ENCODE data around the gene DAP. TPM values are rescaled to one million over a fixed set of nuclear protein-coding genes. Genes with fewer than 3 reads are reported as not detected.
"Not testable (repeated sequence)": the region's sequence is repeated elsewhere in the genome, so short reads cannot be mapped to it uniquely, and the experiment has no call there.

The DAP gene
- total and polyA plus RNA-seq, 5 donors, result 43.2 to 77.0 (median 55.8) TPM

GRCh38 chr5:10669983-10670382, 91.1 kb downstream of the DAP start:
- H3K27ac ChIP-seq (ENCODE audit: low read length), result no peak overlapping the region
- 98% methylated on average over 1 of the region's 1 CpG for WGBS
- no peaks in the 10 kb centered on the region for H3K9me3 ChIP-seq (ENCODE audit: control insufficient read depth, low read length)
- no peak overlapping the region for H3K4me3 ChIP-seq (ENCODE audit: low read length)
- intact Hi-C loops (cut with DNase I), result no loop called here
- ATAC-seq (no peak), DNase-seq (no peak)
- no peaks in the 10 kb centered on the region for H3K27me3 ChIP-seq (ENCODE audit: control insufficient read depth, insufficient read depth)
- no peaks in the 10 kb centered on the region for H3K4me1 ChIP-seq (ENCODE audit: control insufficient read depth, insufficient read depth, low read length)

GRCh38 chr5:10668697-10669096, 92.3 kb downstream of the DAP start:
- Histone ChIP-seq H3K27ac (ENCODE audit: low read length) (no peak overlapping the region), H3K4me1 (ENCODE audit: control insufficient read depth, insufficient read depth, low read length) (no peaks in the 10 kb centered on the region)
- intact Hi-C loops (cut with DNase I), result no loop called here

DNA sequence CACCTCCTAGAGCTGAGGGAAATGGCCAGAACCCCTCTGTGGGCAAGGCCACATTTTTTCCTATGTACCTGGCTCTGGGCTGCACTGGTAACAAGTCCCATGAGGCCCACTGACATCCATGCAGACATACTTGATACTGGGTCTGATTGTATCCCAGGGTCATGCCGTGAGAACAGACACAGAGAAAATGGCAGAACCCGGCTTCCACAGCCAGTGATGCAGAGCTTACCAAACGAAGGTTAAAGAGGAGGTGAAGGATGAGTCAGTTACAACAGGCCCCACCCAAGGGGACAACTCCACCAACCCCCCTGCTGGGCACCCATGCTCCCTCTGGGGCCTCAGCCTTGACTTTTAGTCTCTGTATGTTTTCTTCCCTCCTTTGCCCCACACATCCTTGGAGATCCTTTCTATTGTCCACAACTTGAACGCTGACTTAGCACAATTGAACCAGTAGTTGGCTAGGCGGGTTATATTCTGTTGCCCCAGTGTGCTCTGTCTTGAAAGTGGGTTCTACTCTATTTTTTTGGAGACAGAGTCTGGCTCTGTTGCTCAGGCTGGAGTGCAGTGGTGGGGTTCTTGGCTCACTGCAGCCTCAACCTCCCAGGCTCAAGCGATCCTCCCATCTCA, 93.5 kb downstream of the DAP start:
- whole genome bisulfite sequencing, result 91% methylated on average over 6 of the region's 6 CpGs
- ATAC-seq, result no peak
- no peaks in the 10 kb centered on the region for H3K9me3 ChIP-seq (ENCODE audit: control insufficient read depth, low read length)
- DNase-seq, result no peak
- H3K4me1 ChIP-seq (ENCODE audit: control insufficient read depth, insufficient read depth, low read length), result no peaks in the 10 kb centered on the region
- intact Hi-C loops (cut with DNase I), result no loop called here
- no peaks in the 10 kb centered on the region for H3K27me3 ChIP-seq (ENCODE audit: control insufficient read depth, insufficient read depth)
- H3K4me3 ChIP-seq (ENCODE audit: low read length), result no peak overlapping the region
- H3K27ac ChIP-seq (ENCODE audit: low read length), result no peak overlapping the region

More at GRCh38 chr5:10668697-10669096, 92.3 kb downstream of the DAP start:
- no peaks in the 10 kb centered on the region for H3K9me3 ChIP-seq (ENCODE audit: control insufficient read depth, low read length)
- no peak overlapping the region for H3K4me3 ChIP-seq (ENCODE audit: low read length)
- 80% methylated on average over 4 of the region's 4 CpGs for WGBS
- DNase-seq (no peak), ATAC-seq (no peak)
- H3K27me3 ChIP-seq (ENCODE audit: control insufficient read depth, insufficient read depth), result no peaks in the 10 kb centered on the region

GRCh38 chr5:10666531-10667299, 94.3 kb downstream of the DAP start:
- H3K4me1 ChIP-seq (ENCODE audit: control insufficient read depth, insufficient read depth, low read length), result no peaks in the 10 kb centered on the region
- no peaks in the 10 kb centered on the region for H3K27me3 ChIP-seq (ENCODE audit: control insufficient read depth, insufficient read depth)
- H3K27ac ChIP-seq (ENCODE audit: low read length), result no peak overlapping the region
- intact Hi-C loops (cut with DNase I), result no loop called here
- 91% methylated on average over 7 of the region's 7 CpGs for WGBS
- H3K4me3 ChIP-seq (ENCODE audit: low read length), result no peak overlapping the region
- ATAC-seq (no peak), DNase-seq (no peak)
- H3K9me3 ChIP-seq (ENCODE audit: control insufficient read depth, low read length), result no peaks in the 10 kb centered on the region

GRCh38 chr5:10665799-10666198, 95.2 kb downstream of the DAP start:
- ATAC-seq (no peak), DNase-seq (no peak)
- H3K27ac ChIP-seq (ENCODE audit: low read length), result no peak overlapping the region
- H3K27me3 ChIP-seq (ENCODE audit: control insufficient read depth, insufficient read depth), result no peaks in the 10 kb centered on the region
- no peak overlapping the region for H3K4me3 ChIP-seq (ENCODE audit: low read length)
- WGBS, result 94% methylated on average over 9 of the region's 9 CpGs
- intact Hi-C loops (cut with DNase I), result no loop called here
- no peaks in the 10 kb centered on the region for H3K4me1 ChIP-seq (ENCODE audit: control insufficient read depth, insufficient read depth, low read length)
- H3K9me3 ChIP-seq (ENCODE audit: control insufficient read depth, low read length), result no peaks in the 10 kb centered on the region

DNA sequence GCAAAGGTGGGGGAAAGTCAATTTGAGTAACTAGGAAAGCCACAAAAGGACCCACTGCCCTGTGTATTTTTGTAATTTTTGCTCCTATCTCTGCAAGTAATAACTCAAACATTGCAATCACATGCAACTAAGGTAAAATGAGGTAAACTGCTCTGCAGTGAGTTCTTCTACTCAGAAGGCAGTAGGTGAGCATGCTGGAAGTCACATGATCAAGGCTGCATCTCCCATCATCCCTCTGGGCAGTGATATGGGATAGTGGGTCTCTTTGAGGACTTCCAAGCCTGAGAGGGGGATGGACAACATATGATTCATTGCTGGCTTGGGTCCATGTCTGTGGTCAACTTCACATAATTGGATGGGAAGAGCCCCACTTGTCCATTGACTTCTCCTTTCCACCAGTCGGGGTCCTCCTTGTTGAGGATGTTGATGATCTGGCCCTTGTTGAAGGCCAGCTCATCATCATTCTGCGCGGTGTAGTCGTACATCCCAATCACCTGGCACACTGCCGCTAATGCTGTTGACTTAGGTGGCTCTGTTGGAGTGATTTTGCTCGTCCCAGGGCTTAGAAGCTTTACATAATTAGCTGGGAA, 96.8 kb downstream of the DAP start:
- H3K27me3 ChIP-seq (ENCODE audit: control insufficient read depth, insufficient read depth); ATAC-seq; H3K9me3 ChIP-seq (ENCODE audit: control insufficient read depth, low read length); H3K27ac ChIP-seq (ENCODE audit: low read length); H3K4me3 ChIP-seq (ENCODE audit: low read length); intact Hi-C loops (cut with DNase I); DNase-seq; H3K4me1 ChIP-seq (ENCODE audit: control insufficient read depth, insufficient read depth, low read length): not testable (repeated sequence)
- WGBS, result 92% methylated on average over 6 of the region's 6 CpGs

DNA sequence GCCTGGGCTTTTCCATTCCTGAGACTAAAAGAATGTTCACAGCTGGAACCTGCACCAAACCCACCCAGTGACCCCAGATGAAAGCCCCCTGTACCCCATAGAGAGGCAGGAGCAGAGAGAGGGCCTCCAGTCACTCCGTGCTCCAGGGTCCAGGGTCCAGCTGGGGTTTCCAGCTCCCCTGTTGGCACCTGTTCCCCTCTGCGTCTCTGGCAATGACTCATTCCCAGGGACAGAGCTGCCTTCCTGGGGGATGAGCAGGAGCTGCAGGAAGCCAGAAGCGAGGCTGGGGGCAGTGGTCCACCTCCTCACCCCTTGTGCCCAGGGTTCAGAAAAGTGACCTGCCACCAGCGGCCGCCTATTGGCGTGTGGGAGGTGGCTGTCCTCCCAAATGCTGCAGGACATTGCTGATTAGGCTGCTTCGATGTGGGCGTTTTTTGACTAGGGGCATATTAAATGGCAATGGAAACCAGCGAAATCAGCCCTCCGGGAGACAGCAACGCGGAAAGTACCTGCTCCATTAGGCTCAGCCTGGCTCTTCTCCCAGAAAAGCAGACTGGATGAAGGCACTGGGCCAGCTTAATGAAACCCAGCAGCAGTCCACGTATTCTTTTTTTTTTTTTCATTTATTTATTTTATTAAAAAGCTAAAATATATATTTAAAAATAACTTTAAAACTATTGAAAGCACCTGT, 97.4 kb downstream of the DAP start:
- DNase-seq (peak in 1 of 3 donors; percentile 55), ATAC-seq (peak; percentile 22 to 36)
- 34% methylated on average over 13 of the region's 13 CpGs for WGBS

DNA sequence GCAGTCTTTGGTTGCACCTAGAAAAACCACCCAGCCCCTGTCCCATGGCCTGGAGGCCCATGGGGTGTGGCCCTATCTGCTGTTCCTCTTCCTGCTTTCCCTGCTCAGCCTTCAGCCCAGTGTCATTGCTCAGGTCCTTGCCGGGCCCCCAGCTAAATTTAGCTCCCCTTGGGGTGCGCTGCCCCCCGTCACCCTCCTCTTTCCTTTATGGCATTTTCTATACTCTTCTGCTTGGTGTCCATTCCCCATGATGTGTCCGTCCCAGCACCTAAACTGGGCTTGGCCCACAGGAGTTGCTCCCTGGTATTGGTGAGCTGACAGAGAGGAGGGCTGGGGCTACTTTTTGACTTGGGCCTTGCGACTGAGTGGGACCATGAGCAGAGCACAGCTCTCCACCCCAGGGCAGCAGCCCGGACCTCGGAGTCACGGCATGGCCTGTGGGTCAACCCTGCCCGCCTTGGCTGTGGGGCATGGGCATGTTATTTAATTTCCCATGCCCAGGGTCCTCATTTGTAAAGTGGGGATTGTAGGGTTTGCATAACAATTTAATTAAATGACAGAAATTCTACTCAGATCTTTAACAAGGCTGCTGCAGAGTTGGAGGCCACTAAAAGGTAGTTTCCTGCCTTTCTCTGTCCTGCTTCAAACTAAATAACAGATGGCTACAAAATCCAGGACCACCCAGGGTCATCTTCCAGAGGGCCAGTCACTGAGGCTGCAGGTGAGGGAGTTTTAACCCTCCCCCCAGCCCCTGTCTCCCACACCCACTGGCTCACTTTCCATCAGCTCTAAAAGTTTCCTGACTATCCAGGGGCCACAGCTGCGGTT, 98.2 kb downstream of the DAP start:
- ATAC-seq (no peak), DNase-seq (no peak)
- Histone ChIP-seq H3K27ac (ENCODE audit: low read length) (no peak overlapping the region), H3K4me1 (ENCODE audit: control insufficient read depth, insufficient read depth, low read length) (no peaks in the 10 kb centered on the region), H3K9me3 (ENCODE audit: control insufficient read depth, low read length) (no peaks in the 10 kb centered on the region), H3K4me3 (ENCODE audit: low read length) (no peak overlapping the region), H3K27me3 (ENCODE audit: control insufficient read depth, insufficient read depth) (no peaks in the 10 kb centered on the region)
- intact Hi-C loops (cut with DNase I), result no loop called here
- 88% methylated on average over 10 of the region's 10 CpGs for WGBS

More for the DNA sequence above, 97.4 kb downstream of the DAP start:
- H3K4me3 ChIP-seq (ENCODE audit: low read length), result no peak overlapping the region
- intact Hi-C loops (cut with DNase I), result no loop called here
- H3K27me3 ChIP-seq (ENCODE audit: control insufficient read depth, insufficient read depth), result no peaks in the 10 kb centered on the region
- no peak overlapping the region for H3K27ac ChIP-seq (ENCODE audit: low read length)
- no peaks in the 10 kb centered on the region for H3K9me3 ChIP-seq (ENCODE audit: control insufficient read depth, low read length)
- no peaks in the 10 kb centered on the region for H3K4me1 ChIP-seq (ENCODE audit: control insufficient read depth, insufficient read depth, low read length)

GRCh38 chr5:10662083-10662482, 99.0 kb downstream of the DAP start:
- DNase-seq, result no peak
- Histone ChIP-seq H3K27me3 (ENCODE audit: control insufficient read depth, insufficient read depth) (no peaks in the 10 kb centered on the region), H3K27ac (ENCODE audit: low read length) (no peak overlapping the region), H3K9me3 (ENCODE audit: control insufficient read depth, low read length) (no peaks in the 10 kb centered on the region), H3K4me1 (ENCODE audit: control insufficient read depth, insufficient read depth, low read length) (no peaks in the 10 kb centered on the region), H3K4me3 (ENCODE audit: low read length) (no peak overlapping the region)
- ATAC-seq, result no peak
- intact Hi-C loops (cut with DNase I), result no loop called here
- 90% methylated on average over 11 of the region's 11 CpGs for WGBS

DNA sequence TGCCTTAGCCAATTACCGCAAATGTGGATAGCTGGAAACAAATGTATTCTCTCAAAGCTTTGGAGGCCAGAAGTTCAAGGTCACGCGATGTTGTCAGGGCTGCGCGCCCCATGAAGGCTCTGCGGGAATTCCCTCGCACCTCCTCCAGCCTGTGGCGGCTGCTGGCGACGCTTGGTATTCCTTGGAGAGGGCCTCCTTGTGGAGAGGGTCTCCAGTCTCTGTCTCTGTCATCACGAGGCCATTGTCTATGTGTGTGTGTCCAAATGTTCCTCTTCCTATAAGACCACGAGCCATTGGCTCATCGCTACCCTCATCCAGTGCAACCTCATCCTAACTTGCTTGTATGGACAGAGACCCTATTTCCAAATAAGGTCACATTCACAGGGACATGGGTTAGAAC, 99.6 kb downstream of the DAP start:
- ATAC-seq, result no peak
- no peaks in the 10 kb centered on the region for H3K9me3 ChIP-seq (ENCODE audit: control insufficient read depth, low read length)
- no peak for DNase-seq
- H3K4me3 ChIP-seq (ENCODE audit: low read length), result no peak overlapping the region
- intact Hi-C loops (cut with DNase I), result no loop called here
- no peak overlapping the region for H3K27ac ChIP-seq (ENCODE audit: low read length)
- no peaks in the 10 kb centered on the region for H3K4me1 ChIP-seq (ENCODE audit: control insufficient read depth, insufficient read depth, low read length)
- H3K27me3 ChIP-seq (ENCODE audit: control insufficient read depth, insufficient read depth), result no peaks in the 10 kb centered on the region
- 96% methylated on average over 13 of the region's 13 CpGs for WGBS
